Upper lobe of right lung (tissue), 1 donor: Measurements from ENCODE around the gene WT1. TPM values are rescaled to one million over a fixed set of nuclear protein-coding genes. Genes with fewer than 3 reads are reported as not detected.

Experiments used
- ATAC-seq: fragments of 200-7000 bp; cut with Tn5 transposase; one replicate; pipeline ENCODE4 v1.9.1; 2020; ENCODE audit warnings: mild to moderate bottlenecking, moderate library complexity
- DNase-seq: peaks from one replicate; pipeline ENCODE4 v3.0.0-alpha.2; 2020
- H3K27ac ChIP-seq: fragments of 200-600 bp; one replicate; pipeline ENCODE4 v1.8.0; 2022
- H3K27me3 ChIP-seq: fragments of 200-600 bp; one replicate; pipeline ENCODE4 v1.8.0; 2022; ENCODE audit warnings: mild to moderate bottlenecking
- H3K36me3 ChIP-seq: fragments of 200-600 bp; one replicate; pipeline ENCODE4 v1.8.0; 2022
- H3K4me1 ChIP-seq: fragments of 200-600 bp; one replicate; pipeline ENCODE4 v1.8.0; 2022
- H3K4me3 ChIP-seq: fragments of 200-600 bp; one replicate; pipeline ENCODE4 v1.8.0; 2022; ENCODE audit warnings: mild to moderate bottlenecking
- H3K9me3 ChIP-seq: fragments of 200-600 bp; one replicate; pipeline ENCODE4 v1.8.0; 2022
- CTCF ChIP-seq: fragments of 200-600 bp; IDR thresholded peaks from one replicate; pipeline ENCODE4 v1.8.0; 2022; ENCODE audit warnings: antibody characterized with exemption
- intact Hi-C: fragments of 100-400 bp; cut with DNase I; formaldehyde crosslinking; loops from one replicate; pipeline ENCODE4 v1.11.0; 2022
- total RNA-seq: library from RNA; stranded (reverse); fragmentation: NEBNext Ultra II Directional; extraction: Animal tissue kit (Norgen Biotek cat#: 25700); gene quantifications from one replicate; pipeline ENCODE4 v1.2.1, GENCODE V29; 2021
- donor health status: DM: no; HTN: yes; CAD: no; lungs with severe emphysema.

WT1 gene
- total RNA-seq, 1 donor from 2014 or later = 1.5 TPM

GRCh38 chr11:32366666-32367065 is 68.7 kb downstream of the WT1 start:
- Histone ChIP-seq H3K27ac (no peak overlapping the region), H3K4me1 (no peaks in the 10 kb centered on the region), H3K36me3 (no peaks in the 10 kb centered on the region), H3K9me3 (no peaks in the 10 kb centered on the region), H3K4me3 (no peak overlapping the region), H3K27me3 (no peaks in the 10 kb centered on the region)
- ATAC-seq (no peak), DNase-seq (no peak)
- no peak for TF ChIP-seq CTCF
- intact Hi-C loops = no loop called here

GRCh38 chr11:32365192-32365591 is 70.1 kb downstream of the WT1 start:
- H3K4me3 ChIP-seq = no peak overlapping the region
- no peaks in the 10 kb centered on the region for H3K9me3 ChIP-seq
- DNase-seq (no peak), ATAC-seq (no peak)
- no peaks in the 10 kb centered on the region for H3K27me3 ChIP-seq
- no peak overlapping the region for H3K27ac ChIP-seq
- intact Hi-C loops = no loop called here
- H3K36me3 ChIP-seq = no peaks in the 10 kb centered on the region
- no peak for TF ChIP-seq CTCF
- H3K4me1 ChIP-seq = no peaks in the 10 kb centered on the region

GRCh38 chr11:32358729-32359128 is 76.6 kb downstream of the WT1 start:
- no peaks in the 10 kb centered on the region for H3K36me3 ChIP-seq
- H3K4me1 ChIP-seq = no peaks in the 10 kb centered on the region
- H3K27me3 ChIP-seq = no peaks in the 10 kb centered on the region
- no peak overlapping the region for H3K27ac ChIP-seq
- H3K9me3 ChIP-seq = no peaks in the 10 kb centered on the region
- ATAC-seq (no peak), DNase-seq (no peak)
- H3K4me3 ChIP-seq = no peak overlapping the region
- intact Hi-C loops = no loop called here
- TF ChIP-seq CTCF = no peak

- H3K9me3 ChIP-seq = no peaks in the 10 kb centered on the region
- ATAC-seq = no peak
- DNase-seq = no peak
- H3K36me3 ChIP-seq = no peaks in the 10 kb centered on the region
- no peak overlapping the region for H3K4me3 ChIP-seq
- no peaks in the 10 kb centered on the region for H3K4me1 ChIP-seq
- no peaks in the 10 kb centered on the region for H3K27me3 ChIP-seq
- H3K27ac ChIP-seq = no peak overlapping the region
- TF ChIP-seq CTCF = no peak
- intact Hi-C loops = no loop called here
Measured at GRCh38 chr11:32353884-32354283, 81.5 kb downstream of the WT1 start.

- intact Hi-C loops = no loop called here
- Histone ChIP-seq H3K9me3 (no peaks in the 10 kb centered on the region), H3K4me3 (no peak overlapping the region), H3K27ac (no peak overlapping the region), H3K27me3 (no peaks in the 10 kb centered on the region), H3K36me3 (no peaks in the 10 kb centered on the region), H3K4me1 (no peaks in the 10 kb centered on the region)
- TF ChIP-seq CTCF = no peak
- ATAC-seq = no peak
- no peak for DNase-seq
Measured at GRCh38 chr11:32348502-32348901, 86.8 kb downstream of the WT1 start.

GRCh38 chr11:32344946-32345345 is 90.4 kb downstream of the WT1 start:
- no peak for ATAC-seq
- TF ChIP-seq CTCF = no peak
- Histone ChIP-seq H3K4me3 (no peak overlapping the region), H3K27me3 (no peaks in the 10 kb centered on the region), H3K27ac (no peak overlapping the region), H3K9me3 (no peaks in the 10 kb centered on the region), H3K36me3 (no peaks in the 10 kb centered on the region), H3K4me1 (no peaks in the 10 kb centered on the region)
- no peak for DNase-seq
- intact Hi-C loops = no loop called here
